GM19397 (cell line): ENCODE data around the gene SSR1.

ENCODE experiments used
- ATAC-seq: cut with Tn5 transposase; IDR thresholded peaks from one replicate; pipeline ENCODE4 v1.9.1; 2021; ENCODE audit warnings: mild to moderate bottlenecking, moderate library complexity; ENCODE audit not compliant: unreplicated experiment

The SSR1 gene

GRCh38 chr6:7260291-7261031 is 52.5 kb downstream of the SSR1 start:
- ATAC-seq: peak; percentile 6

- ATAC-seq: no peak
These were observed 54.7 kb downstream of the SSR1 start for GRCh38 chr6:7258231-7258763.

- ATAC-seq: no peak
These were observed 55.3 kb downstream of the SSR1 start for GRCh38 chr6:7257521-7258230.

GRCh38 chr6:7256785-7257184 is 56.2 kb downstream of the SSR1 start:
- no peak for ATAC-seq

- no peak for ATAC-seq
These were observed 57.1 kb downstream of the SSR1 start for GRCh38 chr6:7255918-7256317.

- no peak for ATAC-seq
These were observed 57.8 kb downstream of the SSR1 start for GRCh38 chr6:7254980-7255835.

- ATAC-seq: no peak
These were observed 60.6 kb downstream of the SSR1 start for GRCh38 chr6:7252390-7252789.

- no peak for ATAC-seq
These were observed 61.2 kb downstream of the SSR1 start for GRCh38 chr6:7251646-7252260.

GRCh38 chr6:7250812-7251211 is 62.2 kb downstream of the SSR1 start:
- ATAC-seq: no peak

GRCh38 chr6:7249946-7250643 is 62.9 kb downstream of the SSR1 start:
- no peak for ATAC-seq

- no peak for ATAC-seq
These were observed 63.6 kb downstream of the SSR1 start for GRCh38 chr6:7249391-7249790.

- no peak for ATAC-seq
These were observed 65.2 kb downstream of the SSR1 start for GRCh38 chr6:7247828-7248227.

- ATAC-seq: no peak
These were observed 65.9 kb downstream of the SSR1 start for GRCh38 chr6:7247179-7247456.

- ATAC-seq: no peak
These were observed 66.4 kb downstream of the SSR1 start for GRCh38 chr6:7246401-7247178.

- ATAC-seq: no peak
These were observed 67.2 kb downstream of the SSR1 start for GRCh38 chr6:7245668-7246393.

- no peak for ATAC-seq
These were observed 69.6 kb downstream of the SSR1 start for GRCh38 chr6:7243179-7243981.

GRCh38 chr6:7242835-7243178 is 70.2 kb downstream of the SSR1 start:
- no peak for ATAC-seq
